Measurements from ENCODE around the gene DGCR8.

Gene DGCR8

GRCh38 chr22:20035375-20036083, 44.5 kb upstream of the DGCR8 start:
- DNase-seq (ENCODE audit: extremely low spot score): no peak
- TF ChIP-seq BHLHE40 (IDR thresholded peaks at IDR 0.05; ENCODE audit: borderline replicate concordance) (no peak), CTBP1 (IDR thresholded peaks at IDR 0.05; ENCODE audit: borderline replicate concordance) (no peak), FOXK2 (IDR thresholded peaks at IDR 0.05) (no peak), SUZ12 (IDR thresholded peaks at IDR 0.05) (no peak), ELF4 (IDR thresholded peaks at IDR 0.05) (no peak), HDGF (IDR thresholded peaks at IDR 0.05; ENCODE audit: borderline replicate concordance) (no peak), L3MBTL2 (conservative IDR thresholded peaks at IDR 0.05) (no peak)
- TF ChIP-seq, protein P1, sequence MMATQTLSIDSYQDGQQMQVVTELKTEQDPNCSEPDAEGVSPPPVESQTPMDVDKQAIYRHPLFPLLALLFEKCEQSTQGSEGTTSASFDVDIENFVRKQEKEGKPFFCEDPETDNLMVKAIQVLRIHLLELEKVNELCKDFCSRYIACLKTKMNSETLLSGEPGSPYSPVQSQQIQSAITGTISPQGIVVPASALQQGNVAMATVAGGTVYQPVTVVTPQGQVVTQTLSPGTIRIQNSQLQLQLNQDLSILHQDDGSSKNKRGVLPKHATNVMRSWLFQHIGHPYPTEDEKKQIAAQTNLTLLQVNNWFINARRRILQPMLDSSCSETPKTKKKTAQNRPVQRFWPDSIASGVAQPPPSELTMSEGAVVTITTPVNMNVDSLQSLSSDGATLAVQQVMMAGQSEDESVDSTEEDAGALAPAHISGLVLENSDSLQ (IDR thresholded peaks at IDR 0.05): no peak
- ChIA-PET CTCF (no interaction called here), POLR2A (interaction anchor here (1.7 to 2.0 kb wide), 2 partner anchors 14 to 44 kb away, joined by 4 to 7 read pairs; partner anchors contain the start of gene DGCR8)

DNA sequence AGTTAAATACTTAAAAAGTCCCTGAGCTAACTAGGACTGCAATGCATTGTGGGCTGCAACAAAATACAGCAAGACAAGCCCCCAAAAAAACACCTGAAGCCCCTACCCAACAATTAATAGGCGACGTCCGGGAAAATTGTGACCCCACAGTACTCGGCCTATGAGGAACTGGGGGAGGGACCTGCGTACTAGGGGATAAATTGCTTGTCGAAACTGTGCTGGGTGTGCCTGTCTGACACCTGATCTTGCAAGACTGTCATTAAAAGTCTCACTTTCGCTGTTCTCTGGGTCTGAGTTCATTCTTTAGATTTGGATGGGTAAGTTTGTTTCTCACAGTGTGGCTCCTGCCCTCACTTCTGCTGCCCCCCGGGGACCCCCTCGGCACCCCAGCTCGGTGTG, 44.0 kb upstream of the DGCR8 start:
- POLR2A ChIA-PET: interaction anchor here (1.7 to 2.0 kb wide), 2 partner anchors 14 to 44 kb away, joined by 4 to 7 read pairs; partner anchors contain the start of gene DGCR8
- CTCF ChIA-PET: no interaction called here
- TF ChIP-seq L3MBTL2 (conservative IDR thresholded peaks at IDR 0.05) (no peak), CTBP1 (IDR thresholded peaks at IDR 0.05; ENCODE audit: borderline replicate concordance) (no peak), ELF4 (IDR thresholded peaks at IDR 0.05) (no peak), FOXM1 (IDR thresholded peaks at IDR 0.05; ENCODE audit: borderline replicate concordance) (no peak), HDGF (IDR thresholded peaks at IDR 0.05; ENCODE audit: borderline replicate concordance) (no peak)
- TF ChIP-seq, protein P1 (IDR thresholded peaks at IDR 0.05): no peak
- DNase-seq (ENCODE audit: extremely low spot score): no peak

DNA sequence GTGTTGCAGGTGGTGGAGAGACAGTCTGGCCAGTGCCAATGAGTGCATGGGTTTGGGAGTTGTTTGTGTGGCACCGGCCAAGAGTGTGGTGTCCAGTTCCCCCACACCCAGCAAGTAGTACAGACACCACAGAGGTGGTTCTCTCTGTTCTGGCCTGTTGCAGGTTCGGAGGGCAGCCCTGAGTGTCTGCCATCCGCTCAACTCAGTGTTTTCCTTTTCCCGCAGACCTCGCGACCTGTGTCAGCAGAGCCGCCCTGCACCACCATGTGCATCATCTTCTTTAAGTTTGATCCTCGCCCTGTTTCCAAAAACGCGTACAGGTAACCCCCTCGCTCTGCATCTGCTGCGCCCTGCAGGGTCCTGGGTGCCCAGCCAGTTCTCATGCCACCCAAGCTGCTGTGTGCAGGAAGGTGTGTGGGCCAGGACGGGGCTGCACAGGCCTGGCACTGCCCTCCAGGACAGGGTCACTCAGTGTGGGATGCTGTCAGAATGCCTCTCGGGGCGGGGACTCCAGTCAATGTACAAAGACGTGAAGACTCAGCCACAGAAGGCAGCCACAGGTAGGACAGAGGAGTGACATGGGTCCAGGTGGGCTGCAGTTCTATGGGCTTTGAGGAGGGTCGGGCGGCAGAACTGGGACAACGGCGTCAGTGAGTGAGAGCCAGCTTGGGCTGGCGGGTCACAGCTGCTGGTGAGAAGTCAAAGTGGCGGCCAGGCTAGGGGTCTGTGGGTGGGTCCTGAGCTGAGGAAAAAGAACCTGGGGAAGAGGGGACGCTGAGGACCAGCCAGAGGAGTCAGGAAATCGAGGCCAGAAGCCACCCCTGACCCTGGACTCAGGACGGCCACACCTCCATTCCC, 43.3 kb upstream of the DGCR8 start:
- CTCF ChIA-PET: no interaction called here
- POLR2A ChIA-PET: no interaction called here

GRCh38 chr22:20037419-20037818, 42.6 kb upstream of the DGCR8 start:
- TF ChIP-seq FOXM1 (IDR thresholded peaks at IDR 0.05; ENCODE audit: borderline replicate concordance) (no peak), FOXK2 (IDR thresholded peaks at IDR 0.05) (no peak), L3MBTL2 (conservative IDR thresholded peaks at IDR 0.05) (no peak), ELF4 (IDR thresholded peaks at IDR 0.05) (no peak), BHLHE40 (IDR thresholded peaks at IDR 0.05; ENCODE audit: borderline replicate concordance) (no peak), SP1 (IDR thresholded peaks at IDR 0.05) (no peak), TARDBP (IDR thresholded peaks at IDR 0.05) (no peak), SUZ12 (IDR thresholded peaks at IDR 0.05) (no peak), FOXA1 (IDR thresholded peaks at IDR 0.05) (no peak)
- TF ChIP-seq, protein P1 (IDR thresholded peaks at IDR 0.05): no peak
- DNase-seq (ENCODE audit: extremely low spot score): no peak
- CTCF ChIA-PET: no interaction called here

More for the DNA sequence above, 43.3 kb upstream of the DGCR8 start:
- TF ChIP-seq L3MBTL2 (conservative IDR thresholded peaks at IDR 0.05) (no peak), NFRKB (IDR thresholded peaks at IDR 0.05) (no peak), SP1 (IDR thresholded peaks at IDR 0.05) (no peak), ZNF384 (IDR thresholded peaks at IDR 0.05) (no peak), HDGF (IDR thresholded peaks at IDR 0.05; ENCODE audit: borderline replicate concordance) (no peak), TARDBP (IDR thresholded peaks at IDR 0.05) (no peak), FOXK2 (IDR thresholded peaks at IDR 0.05) (no peak), LEF1 (IDR thresholded peaks at IDR 0.05; ENCODE audit: borderline replicate concordance) (no peak), BHLHE40 (IDR thresholded peaks at IDR 0.05; ENCODE audit: borderline replicate concordance) (no peak), ARNT (IDR thresholded peaks at IDR 0.05) (no peak), SUZ12 (IDR thresholded peaks at IDR 0.05) (no peak)
- TF ChIP-seq, protein P1 (IDR thresholded peaks at IDR 0.05): no peak
- DNase-seq (ENCODE audit: extremely low spot score): no peak

GRCh38 chr22:20038574-20038973, 41.5 kb upstream of the DGCR8 start:
- POLR2A ChIA-PET: no interaction called here
- TF ChIP-seq BHLHE40 (IDR thresholded peaks at IDR 0.05; ENCODE audit: borderline replicate concordance) (no peak), HDGF (IDR thresholded peaks at IDR 0.05; ENCODE audit: borderline replicate concordance) (no peak)
- CTCF ChIA-PET: no interaction called here
- DNase-seq (ENCODE audit: extremely low spot score): no peak

More at GRCh38 chr22:20037419-20037818, 42.6 kb upstream of the DGCR8 start:
- POLR2A ChIA-PET: no interaction called here
